ENCODE results near the gene PCDHGA2.
A peak's percentile ranks its signal among the peaks of the same experiment; 100 is the strongest.
"Not testable (repeated sequence)": the region's sequence is repeated elsewhere in the genome, so short reads cannot be mapped to it uniquely, and the experiment has no call there.

The PCDHGA2 gene

GRCh38 chr5:141338538-141339306, at the start of gene PCDHGA2:
PCDHGA2 (plus strand) TSS chr5:141338760.
- no peak for DNase-seq

GRCh38 chr5:141298376-141298775, 40.2 kb upstream of the PCDHGA2 start:
- no peak for DNase-seq

- no peak for DNase-seq
Observed at GRCh38 chr5:141303756-141304155, 34.8 kb upstream of the PCDHGA2 start, which contains the start of gene SLC25A2. SLC25A2 (minus strand) TSS chr5:141304049; CDS start chr5:141303865, 184 bp downstream.

GRCh38 chr5:141306630-141307029, 31.9 kb upstream of the PCDHGA2 start:
- no peak for DNase-seq

GRCh38 chr5:141313711-141314110, 24.8 kb upstream of the PCDHGA2 start:
- no peak for DNase-seq

GRCh38 chr5:141316963-141317362, 21.6 kb upstream of the PCDHGA2 start:
- not testable (repeated sequence) for DNase-seq

- DNase-seq = no peak
Observed at GRCh38 chr5:141319202-141319601, 19.4 kb upstream of the PCDHGA2 start.

GRCh38 chr5:141319699-141320098, 18.9 kb upstream of the PCDHGA2 start:
- DNase-seq = no peak

- DNase-seq = peak; percentile 87
Observed at GRCh38 chr5:141320225-141321169, 18.1 kb upstream of the PCDHGA2 start, which contains the start of gene TAF7. TAF7 (minus strand) TSS chr5:141320784; CDS start chr5:141320044, 740 bp downstream.

GRCh38 chr5:141322261-141322660, 16.3 kb upstream of the PCDHGA2 start:
- no peak for DNase-seq

GRCh38 chr5:141326088-141326854, 12.3 kb upstream of the PCDHGA2 start:
- peak; percentile 86 for DNase-seq

GRCh38 chr5:141328231-141328630, 10.3 kb upstream of the PCDHGA2 start:
- no peak for DNase-seq

- DNase-seq = no peak
Observed at GRCh38 chr5:141330299-141331080, 8.1 kb upstream of the PCDHGA2 start, which contains the start of gene PCDHGA1. PCDHGA1 (plus strand) TSS chr5:141330514.

- DNase-seq = not testable (repeated sequence)
Observed at GRCh38 chr5:141332571-141332970, 6.0 kb upstream of the PCDHGA2 start.

GRCh38 chr5:141340781-141341354, 2.3 kb downstream of the PCDHGA2 start:
- not testable (repeated sequence) for DNase-seq

- DNase-seq = no peak
Observed at GRCh38 chr5:141342773-141343172, 4.2 kb downstream of the PCDHGA2 start.

- DNase-seq = no peak
Observed at GRCh38 chr5:141343242-141343952, 4.8 kb downstream of the PCDHGA2 start, which contains the start of gene PCDHGA3. PCDHGA3 (plus strand) TSS chr5:141343829; CDS start chr5:141344034, 205 bp downstream.

GRCh38 chr5:141343953-141344463, 5.4 kb downstream of the PCDHGA2 start:
- no peak for DNase-seq

- no peak for DNase-seq
Observed at GRCh38 chr5:141345327-141345726, 6.8 kb downstream of the PCDHGA2 start.

GRCh38 chr5:141346017-141346416, 7.5 kb downstream of the PCDHGA2 start:
- not testable (repeated sequence) for DNase-seq
